Testis (tissue), 3 donors: ENCODE results near the gene YIF1A. TPM values are rescaled to one million over a fixed set of nuclear protein-coding genes. Genes with fewer than 3 reads are reported as not detected.

Source experiments
- DNase-seq: peaks from one replicate; pipeline ENCODE4 v3.0.0-alpha.2; 2019
- H3K27ac ChIP-seq, 2 donors: fragments of 200-600 bp; sonication (generic); one replicate each; pipeline ENCODE4 v1.5.1; 2019
- H3K27me3 ChIP-seq: fragments of 200-600 bp; sonication (generic); one replicate; pipeline ENCODE4 v1.5.1; 2019
- H3K36me3 ChIP-seq: fragments of 200-600 bp; sonication (generic); one replicate; pipeline ENCODE4 v1.5.1; 2017; ENCODE audit warnings: low read depth; ENCODE audit errors: missing control alignments
- H3K4me1 ChIP-seq: fragments of 200-600 bp; sonication (generic); one replicate; pipeline ENCODE4 v1.5.1; 2019
- H3K4me3 ChIP-seq, 2 donors: fragments of 200-600 bp; sonication (generic); one replicate each; pipeline ENCODE4 v1.5.1; 2017 to 2019
- H3K9me3 ChIP-seq: fragments of 200-600 bp; sonication (generic); one replicate; pipeline ENCODE4 v1.5.1; 2017
- CTCF ChIP-seq, 3 experiments: fragments of 450-650 bp in 2 of 3; fragments of 200-600 bp in 1 of 3; sonication (generic) in 1 of 3; IDR thresholded peaks; one replicate each; pipeline ENCODE4 v1.5.1; 2016 to 2019; ENCODE audit warnings: antibody characterized with exemption in 3 of 3, mild to moderate bottlenecking in 2 of 3, moderate library complexity in 1 of 3
- POLR2A ChIP-seq: fragments of 450-650 bp; IDR thresholded peaks from one replicate; pipeline ENCODE4 v1.6.1; 2017; ENCODE audit warnings: antibody characterized with exemption, mild to moderate bottlenecking, moderate library complexity
- WGBS, 2 donors: methylation state at CpG; one replicate each; pipeline ENCODE4 v1.1.5; 2018; 5-methylcytosine and 5-hydroxymethylcytosine counted together
- intact Hi-C: fragments of 100-400 bp; cut with DNase I; formaldehyde crosslinking; loops from one replicate; pipeline ENCODE4 v1.15.1; 2023; ENCODE audit warnings: low total_unique reads
- polyA plus RNA-seq: library from polyadenylated mRNA; stranded (reverse); fragments of 350-450 nt; fragmentation: Illumina TruSeq; extraction: RNeasy Lipid Tissue Mini Kit (QIAGEN cat#74804); gene quantifications from one replicate; pipeline ENCODE4 v1.2.3, GENCODE V29; 2014; ENCODE audit warnings: low read depth, low replicate concordance; ENCODE audit not compliant: insufficient read depth
- total RNA-seq, 2 donors: library from RNA; depleted of rRNA; stranded (reverse); fragments of >200 nt; gene quantifications; one replicate each; pipeline ENCODE4 v1.2.3, GENCODE V29; 2016

YIF1A gene
- total and polyA plus RNA-seq, 3 donors from 2014 or later = 60.5 to 94.1 (median 82.6) TPM

GRCh38 chr11:66268244-66268951, 20.5 kb downstream of the YIF1A start, which contains the start of gene RAB1B:
TSS of gene RAB1B (plus strand) at chr11:66268639. CDS start at chr11:66268680, 41 bp downstream.
- intact Hi-C loops = no loop called here
- Histone ChIP-seq H3K27me3 (no peaks in the 10 kb centered on the region), H3K9me3 (no peaks in the 10 kb centered on the region), H3K36me3 (no peaks in the 10 kb centered on the region), H3K27ac (peak within 1 kb of the TSS; percentile 96 to 97), H3K4me1 (peaks cover 11% of the 10 kb centered on the region), H3K4me3 (peak within 1 kb of the TSS; percentile 67 to 79)
- peak; percentile 100 for DNase-seq
- WGBS, 2 donors = 1 to 3% methylated on average over 7 to 62 of the region's 64 CpGs
- TF ChIP-seq CTCF (IDR thresholded peaks at IDR 0.05) (no peak), POLR2A (peak; percentile 92)

GRCh38 chr11:66267379-66268243, 21.3 kb downstream of the YIF1A start:
- no peaks in the 10 kb centered on the region for H3K27me3 ChIP-seq
- no peaks in the 10 kb centered on the region for H3K9me3 ChIP-seq
- WGBS, 2 donors = 0% methylated on average over 9 to 60 of the region's 61 CpGs
- H3K36me3 ChIP-seq = no peaks in the 10 kb centered on the region
- H3K4me3 ChIP-seq = peak overlapping the region; percentile 67 to 79
- peak overlapping the region; percentile 96 to 97 for H3K27ac ChIP-seq
- H3K4me1 ChIP-seq = peaks cover 11% of the 10 kb centered on the region
- DNase-seq = peak; percentile 94
- intact Hi-C loops = no loop called here
- TF ChIP-seq POLR2A = no peak
- peak in 2 of 3 experiments; percentile 11 to 19 for TF ChIP-seq CTCF (IDR thresholded peaks at IDR 0.05)

GRCh38 chr11:66267039-66267378, 21.9 kb downstream of the YIF1A start:
- H3K27ac ChIP-seq = peak overlapping the region; percentile 96 to 97
- peaks cover 11% of the 10 kb centered on the region for H3K4me1 ChIP-seq
- TF ChIP-seq POLR2A (no peak), CTCF (IDR thresholded peaks at IDR 0.05) (peak in 1 of 3 experiments; percentile 20)
- H3K27me3 ChIP-seq = no peaks in the 10 kb centered on the region
- peak overlapping the region; percentile 67 to 79 for H3K4me3 ChIP-seq
- WGBS, 2 donors = 9 to 11% methylated on average over 13 of the region's 13 CpGs
- no peak for DNase-seq
- H3K9me3 ChIP-seq = no peaks in the 10 kb centered on the region
- intact Hi-C loops = no loop called here
- H3K36me3 ChIP-seq = no peaks in the 10 kb centered on the region

- TF ChIP-seq POLR2A = no peak
- no peak for TF ChIP-seq CTCF (IDR thresholded peaks at IDR 0.05)
- H3K4me3 ChIP-seq = peak overlapping the region; percentile 67 to 79
- DNase-seq = no peak
- H3K36me3 ChIP-seq = no peaks in the 10 kb centered on the region
- no peaks in the 10 kb centered on the region for H3K27me3 ChIP-seq
- WGBS, 2 donors = 62 to 77% methylated on average over 14 to 19 of the region's 20 CpGs
- no peaks in the 10 kb centered on the region for H3K9me3 ChIP-seq
- peaks cover 11% of the 10 kb centered on the region for H3K4me1 ChIP-seq
- intact Hi-C loops = no loop called here
- peak overlapping the region; percentile 96 to 97 for H3K27ac ChIP-seq
These were observed 22.4 kb downstream of the YIF1A start for GRCh38 chr11:66266378-66267038.
